GM21367 (cell line): Measurements from ENCODE around the gene IL17RB.

Experiments used
- ATAC-seq: cut with Tn5 transposase; IDR thresholded peaks from one replicate; pipeline ENCODE4 v1.9.1; 2021; ENCODE audit not compliant: unreplicated experiment

The IL17RB gene

GRCh38 chr3:53828581-53828980, 17.8 kb upstream of the IL17RB start:
- ATAC-seq = no peak

- ATAC-seq = no peak
Measured at GRCh38 chr3:53829605-53830004, 16.8 kb upstream of the IL17RB start.

GRCh38 chr3:53830944-53831343, 15.4 kb upstream of the IL17RB start:
- ATAC-seq = no peak

- ATAC-seq = no peak
Measured at GRCh38 chr3:53833053-53833645, 13.2 kb upstream of the IL17RB start.

- no peak for ATAC-seq
Measured at GRCh38 chr3:53833700-53834099, 12.7 kb upstream of the IL17RB start.

GRCh38 chr3:53834429-53835095, 11.8 kb upstream of the IL17RB start:
- no peak for ATAC-seq

- no peak for ATAC-seq
Measured at GRCh38 chr3:53835257-53835656, 11.1 kb upstream of the IL17RB start.

GRCh38 chr3:53836084-53836872, 10.1 kb upstream of the IL17RB start:
- no peak for ATAC-seq

GRCh38 chr3:53837331-53837730, 9.0 kb upstream of the IL17RB start:
- ATAC-seq = no peak

- no peak for ATAC-seq
Measured at GRCh38 chr3:53841296-53841695, 5.1 kb upstream of the IL17RB start.

- ATAC-seq = no peak
Measured at GRCh38 chr3:53842436-53843194, 3.8 kb upstream of the IL17RB start.

GRCh38 chr3:53843195-53844177, 2.9 kb upstream of the IL17RB start:
- peak; percentile 36 for ATAC-seq

- ATAC-seq = no peak
Measured at GRCh38 chr3:53844262-53845102, 1.9 kb upstream of the IL17RB start.

- ATAC-seq = no peak
Measured at GRCh38 chr3:53845103-53845880, 1.1 kb upstream of the IL17RB start.

GRCh38 chr3:53845881-53846133, 561 bp upstream of the IL17RB start:
- no peak for ATAC-seq

- no peak for ATAC-seq
Measured at GRCh38 chr3:53846851-53847155, 435 bp downstream of the IL17RB start.

- no peak for ATAC-seq
Measured at GRCh38 chr3:53849916-53850315, 3.5 kb downstream of the IL17RB start.

- no peak for ATAC-seq
Measured at GRCh38 chr3:53850895-53851294, 4.5 kb downstream of the IL17RB start.

GRCh38 chr3:53856964-53857363, 10.6 kb downstream of the IL17RB start:
- ATAC-seq = no peak
